ENCODE data around the gene MCTP1.
A peak's percentile ranks its signal among the peaks of the same experiment; 100 is the strongest.

The MCTP1 gene

DNA sequence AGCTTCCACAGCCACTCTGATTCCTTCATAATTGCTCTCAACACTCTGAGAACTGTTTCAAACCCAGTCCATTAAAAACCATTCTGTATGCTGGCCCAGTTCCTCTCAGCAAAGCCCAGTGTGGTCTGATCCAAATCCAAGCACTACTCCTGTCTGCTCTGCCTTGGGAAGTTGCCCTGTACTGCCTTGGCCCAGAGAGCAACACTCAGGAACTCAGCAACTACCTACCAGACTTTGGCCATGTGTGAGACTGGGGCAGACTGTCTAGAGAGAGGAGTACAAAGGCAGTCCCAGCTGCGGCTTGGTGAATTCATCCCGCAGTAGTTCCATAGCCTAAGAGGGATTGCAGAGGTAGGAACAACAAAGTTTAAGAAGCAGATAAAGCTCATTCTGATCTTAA lies 214.4 kb downstream of the MCTP1 start:
- H3K9ac ChIP-seq (ENCODE audit: low read depth, low read length, poor library complexity, severe bottlenecking) = no peak overlapping the region
- no peaks in the 10 kb centered on the region for H4K20me1 ChIP-seq (ENCODE audit: insufficient read depth, low read length, poor library complexity, severe bottlenecking)
- no peaks in the 10 kb centered on the region for H3K27me3 ChIP-seq (ENCODE audit: insufficient read depth, low read length, poor library complexity, severe bottlenecking)
- peaks cover 1% of the 10 kb centered on the region; the same call in 1 of the 2 replicates for H3K79me2 ChIP-seq (ENCODE audit: insufficient read depth, low read length)
- no peaks in the 10 kb centered on the region for H3K36me3 ChIP-seq (ENCODE audit: insufficient read depth, low read length)
- no peaks in the 10 kb centered on the region for H3K9me2 ChIP-seq (replicated peaks; ENCODE audit: low read depth, low read length)
- H3K9me3 ChIP-seq (ENCODE audit: insufficient read depth, low read depth, low read length) = no peaks in the 10 kb centered on the region
- H3F3A ChIP-seq (ENCODE audit: low read depth) = 0 out of 2 replicates have a peak, but pooled peaks cover 2% of the 10 kb centered on the region
- H3K4me3 ChIP-seq (ENCODE audit: low read length, poor library complexity, severe bottlenecking) = no peak overlapping the region
- H2AFZ ChIP-seq (ENCODE audit: low read length) = no peak overlapping the region
- H3K4me2 ChIP-seq (ENCODE audit: low read depth, low read length, poor library complexity, severe bottlenecking) = no peak overlapping the region
- peaks cover 29% of the 10 kb centered on the region for H3K4me1 ChIP-seq (ENCODE audit: insufficient read depth, low read length, poor library complexity, severe bottlenecking)
- no peak for TF ChIP-seq EZH2phosphoT487 (IDR thresholded peaks at IDR 0.05; ENCODE audit: borderline replicate concordance)

GRCh38 chr5:95069948-95070347 lies 214.9 kb downstream of the MCTP1 start:
- no peak overlapping the region for H3K4me2 ChIP-seq (ENCODE audit: low read depth, low read length, poor library complexity, severe bottlenecking)
- no peak for TF ChIP-seq EZH2phosphoT487 (IDR thresholded peaks at IDR 0.05; ENCODE audit: borderline replicate concordance)
- no peak for TF ChIP-seq CTCF (conservative IDR thresholded peaks at IDR 0.05; ENCODE audit: low read length)
- H3K4me3 ChIP-seq (ENCODE audit: low read length, poor library complexity, severe bottlenecking) = no peak overlapping the region

GRCh38 chr5:95069021-95069420 lies 215.9 kb downstream of the MCTP1 start:
- TF ChIP-seq CTCF (conservative IDR thresholded peaks at IDR 0.05; ENCODE audit: low read length) (no peak), EZH2phosphoT487 (IDR thresholded peaks at IDR 0.05; ENCODE audit: borderline replicate concordance) (no peak)
- Histone ChIP-seq H3K36me3 (ENCODE audit: insufficient read depth, low read length) (no peaks in the 10 kb centered on the region), H3K9ac (ENCODE audit: low read depth, low read length, poor library complexity, severe bottlenecking) (no peak overlapping the region), H3K4me2 (ENCODE audit: low read depth, low read length, poor library complexity, severe bottlenecking) (peak overlapping the region; percentile 19), H4K20me1 (ENCODE audit: insufficient read depth, low read length, poor library complexity, severe bottlenecking) (no peaks in the 10 kb centered on the region), H3K27me3 (ENCODE audit: insufficient read depth, low read length, poor library complexity, severe bottlenecking) (no peaks in the 10 kb centered on the region), H3K79me2 (ENCODE audit: insufficient read depth, low read length) (peaks cover 6% of the 10 kb centered on the region; the same call in 1 of the 2 replicates), H3K4me3 (ENCODE audit: low read length, poor library complexity, severe bottlenecking) (no peak overlapping the region), H2AFZ (ENCODE audit: low read length) (no peak overlapping the region), H3K9me3 (ENCODE audit: insufficient read depth, low read depth, low read length) (no peaks in the 10 kb centered on the region), H3K9me2 (replicated peaks; ENCODE audit: low read depth, low read length) (no peaks in the 10 kb centered on the region), H3K4me1 (ENCODE audit: insufficient read depth, low read length, poor library complexity, severe bottlenecking) (peaks cover 24% of the 10 kb centered on the region), H3F3A (ENCODE audit: low read depth) (0 out of 2 replicates have a peak, but pooled peaks cover 2% of the 10 kb centered on the region)

More at GRCh38 chr5:95069948-95070347, 214.9 kb downstream of the MCTP1 start:
- Histone ChIP-seq H3K9ac (ENCODE audit: low read depth, low read length, poor library complexity, severe bottlenecking) (no peak overlapping the region), H3K36me3 (ENCODE audit: insufficient read depth, low read length) (no peaks in the 10 kb centered on the region), H2AFZ (ENCODE audit: low read length) (no peak overlapping the region), H4K20me1 (ENCODE audit: insufficient read depth, low read length, poor library complexity, severe bottlenecking) (no peaks in the 10 kb centered on the region), H3K9me2 (replicated peaks; ENCODE audit: low read depth, low read length) (no peaks in the 10 kb centered on the region), H3K9me3 (ENCODE audit: insufficient read depth, low read depth, low read length) (no peaks in the 10 kb centered on the region), H3K27me3 (ENCODE audit: insufficient read depth, low read length, poor library complexity, severe bottlenecking) (no peaks in the 10 kb centered on the region), H3K4me1 (ENCODE audit: insufficient read depth, low read length, poor library complexity, severe bottlenecking) (peaks cover 24% of the 10 kb centered on the region), H3K79me2 (ENCODE audit: insufficient read depth, low read length) (no peaks in the 10 kb centered on the region), H3F3A (ENCODE audit: low read depth) (0 out of 2 replicates have a peak, but pooled peaks cover 2% of the 10 kb centered on the region)
